Naive B cell (primary cell): ENCODE results near the gene ANTKMT. TPM values are rescaled to one million over a fixed set of nuclear protein-coding genes. Genes with fewer than 3 reads are reported as not detected.

Source experiments
- ATAC-seq, 2 donors: fragments of 150-1000 bp; cut with Tn5 transposase; 2 replicates each; pipeline ENCODE4 v1.10.0; 2021; ENCODE audit warnings: low read depth in 2 of 2, mild to moderate bottlenecking in 2 of 2, moderate library complexity in 2 of 2
- DNase-seq: peaks from one replicate; pipeline ENCODE4 v3.0.0; 2022
- H3K27ac Mint-ChIP-seq, 6 donors: one replicate each; pipeline ENCODE4 v1.8.0; 2020 to 2022; ENCODE audit warnings: mild to moderate bottlenecking in 6 of 6, mixed read lengths in 6 of 6, moderate library complexity in 5 of 6, inconsistent platforms in 2 of 6
- H3K27me3 Mint-ChIP-seq, 3 donors: one replicate each; pipeline ENCODE4 v1.8.0; 2021 to 2022; ENCODE audit warnings: mixed read lengths in 3 of 3, mild to moderate bottlenecking in 1 of 3
- H3K36me3 Mint-ChIP-seq, 2 donors: one replicate each; pipeline ENCODE4 v1.8.0; 2020 to 2022; ENCODE audit warnings: mixed read lengths in 2 of 2, inconsistent platforms in 1 of 2, mild to moderate bottlenecking in 1 of 2
- H3K4me1 Mint-ChIP-seq, 3 donors: one replicate each; pipeline ENCODE4 v1.8.0; 2020 to 2022; ENCODE audit warnings: mixed read lengths in 3 of 3, inconsistent platforms in 1 of 3, mild to moderate bottlenecking in 1 of 3, moderate library complexity in 1 of 3
- H3K4me3 Mint-ChIP-seq, 8 donors: one replicate each; pipeline ENCODE4 v1.8.0; 2020 to 2022; ENCODE audit warnings: mild to moderate bottlenecking in 8 of 8, mixed read lengths in 8 of 8, moderate library complexity in 8 of 8, inconsistent platforms in 2 of 8
- H3K9me3 Mint-ChIP-seq, 7 donors: one replicate each; pipeline ENCODE4 v1.8.0; 2020 to 2022; ENCODE audit warnings: mixed read lengths in 7 of 7, mild to moderate bottlenecking in 5 of 7, inconsistent platforms in 2 of 7, moderate library complexity in 1 of 7
- polyA plus RNA-seq, 6 donors: library from polyadenylated mRNA; unstranded; fragments of 300-500 nt; fragmentation: Illumina TruSeq; gene quantifications; one replicate each; pipeline ENCODE4 v1.2.3, GENCODE V29; 2021; ENCODE audit warnings: low read depth in 6 of 6

ANTKMT gene
- polyA plus RNA-seq, 6 donors from 2014 or later, result 21.5 to 62.0 (median 38.0) TPM

DNA sequence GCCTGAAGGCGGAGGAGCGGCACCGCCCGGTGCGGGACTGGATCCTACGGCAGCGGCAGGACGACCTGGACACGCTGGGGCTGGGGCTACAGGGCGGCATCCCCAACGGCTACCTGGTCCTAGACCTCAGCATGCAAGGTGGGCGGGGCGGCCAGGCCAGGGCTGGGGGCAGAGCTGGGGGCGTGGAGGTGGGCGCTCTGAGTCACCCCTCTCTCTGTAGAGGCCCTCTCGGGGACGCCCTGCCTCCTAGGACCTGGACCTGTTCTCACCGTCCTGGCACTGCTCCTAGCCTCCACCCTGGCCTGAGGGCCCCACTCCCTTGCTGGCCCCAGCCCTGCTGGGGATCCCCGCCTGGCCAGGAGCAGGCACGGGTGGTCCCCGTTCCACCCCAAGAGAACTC lies 47.5 kb downstream of the ANTKMT start:
- Mint-ChIP-seq H3K4me1 (no peaks in the 10 kb centered on the region), H3K4me3 (no peak overlapping the region), H3K9me3 (no peaks in the 10 kb centered on the region), H3K36me3 (no peaks in the 10 kb centered on the region), H3K27me3 (peaks cover 0 to 5% (median 0%) of the 10 kb centered on the region in 3 donors), H3K27ac (no peak overlapping the region)
- DNase-seq (no peak), ATAC-seq (no peak)

DNA sequence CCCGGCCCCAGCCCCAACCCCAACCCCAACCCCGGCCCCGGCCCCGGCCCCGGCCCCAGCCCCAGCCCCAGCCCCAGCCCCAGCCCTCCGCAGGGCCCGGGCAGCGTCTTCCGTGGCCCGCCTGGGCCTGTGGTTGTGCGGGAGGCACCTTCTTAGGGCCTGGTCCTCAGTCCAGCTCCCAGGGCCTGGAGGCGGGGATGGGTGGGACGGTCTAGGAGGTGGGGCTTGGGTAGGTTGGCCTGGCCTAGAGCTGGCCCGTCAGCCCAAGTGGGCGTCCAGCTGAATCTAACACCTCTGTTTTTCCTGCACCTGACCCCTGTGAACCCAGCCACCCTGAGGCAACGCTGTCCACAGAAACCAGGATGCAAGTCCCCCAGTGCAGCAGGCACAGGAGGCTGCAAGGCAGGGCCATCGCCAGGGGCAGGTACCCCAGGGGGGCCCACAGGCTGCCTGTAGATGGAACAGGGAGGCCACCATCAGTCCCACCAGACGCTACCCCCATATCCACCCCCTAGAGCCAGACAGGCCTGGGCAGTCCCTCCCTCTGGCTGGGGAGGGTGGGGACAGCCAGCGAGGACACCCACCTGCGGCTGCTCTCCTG lies 48.3 kb downstream of the ANTKMT start:
- H3K36me3 Mint-ChIP-seq, result no peaks in the 10 kb centered on the region
- no peaks in the 10 kb centered on the region for H3K9me3 Mint-ChIP-seq

DNA sequence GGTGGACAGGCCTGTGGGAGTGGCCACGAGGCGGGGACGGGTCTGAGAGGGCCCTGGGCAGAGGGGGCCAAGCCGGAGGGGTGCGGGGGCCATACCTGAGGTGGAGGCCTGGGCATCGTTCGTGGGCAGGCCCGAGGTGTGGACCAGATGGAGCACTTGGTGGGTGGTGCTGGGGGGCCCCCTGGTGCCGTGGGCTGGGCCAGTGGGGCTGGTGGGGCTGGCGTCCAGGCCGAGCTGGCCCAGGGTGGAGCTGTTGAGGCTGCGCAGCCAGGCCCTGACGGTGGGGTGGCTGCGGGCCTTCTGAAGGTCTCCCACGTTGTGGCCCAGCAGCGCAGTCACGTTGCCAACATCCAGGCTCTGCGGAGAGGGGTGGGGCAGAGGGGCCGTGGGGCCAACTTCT lies 49.0 kb downstream of the ANTKMT start:
- ATAC-seq (no peak), DNase-seq (no peak)
- no peak overlapping the region for H3K4me3 Mint-ChIP-seq
- no peak overlapping the region for H3K27ac Mint-ChIP-seq
- H3K27me3 Mint-ChIP-seq, result no peaks in the 10 kb centered on the region
- no peaks in the 10 kb centered on the region for H3K9me3 Mint-ChIP-seq
- H3K36me3 Mint-ChIP-seq, result no peaks in the 10 kb centered on the region
- H3K4me1 Mint-ChIP-seq, result no peaks in the 10 kb centered on the region

More for the DNA sequence above, 48.3 kb downstream of the ANTKMT start:
- Mint-ChIP-seq H3K27me3 (peaks cover 0 to under 1% (median 0%) of the 10 kb centered on the region in 3 donors), H3K4me3 (no peak overlapping the region), H3K4me1 (no peaks in the 10 kb centered on the region), H3K27ac (no peak overlapping the region)
- ATAC-seq (no peak), DNase-seq (no peak)

DNA sequence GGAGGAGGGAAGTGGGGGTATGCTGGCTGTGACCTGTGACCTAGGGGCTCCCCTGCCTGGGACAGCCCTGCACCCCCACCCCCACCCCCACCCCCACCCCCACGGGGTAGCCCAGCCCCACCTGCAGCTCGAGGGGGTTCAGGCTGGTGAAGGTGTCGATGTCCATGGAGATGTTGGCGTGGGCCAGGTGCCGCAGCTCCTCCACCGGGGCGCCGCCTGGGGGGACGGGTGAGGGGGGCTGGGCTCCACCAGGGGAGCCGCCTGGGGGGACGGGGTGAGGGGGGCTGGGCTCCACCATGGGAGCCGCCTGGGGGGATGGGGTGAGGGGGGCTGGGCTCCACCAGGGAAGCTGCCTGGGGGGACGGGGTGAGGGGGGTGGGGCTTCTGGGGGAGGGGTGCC lies 49.5 kb downstream of the ANTKMT start:
- Mint-ChIP-seq H3K36me3 (no peaks in the 10 kb centered on the region), H3K4me3 (no peak overlapping the region), H3K27ac (no peak overlapping the region), H3K4me1 (no peaks in the 10 kb centered on the region), H3K27me3 (no peaks in the 10 kb centered on the region), H3K9me3 (no peaks in the 10 kb centered on the region)
- DNase-seq (no peak), ATAC-seq (no peak)

Other genes starting within 250 kb of the ANTKMT start
- gene CAPN15, start 193.4 kb upstream of the ANTKMT start, polyA plus RNA-seq, result 10 to 100 TPM in 1 of 6 donors, 1 to 10 TPM in 5; 4.3 to 11.0 (median 5.0) TPM
- not detected for gene PRR35, start 160.8 kb upstream of the ANTKMT start, polyA plus RNA-seq
- 1 to 10 TPM in 4 of 6 donors, under 1 TPM in 2; 0.90 to 3.4 (median 1.9) TPM for gene NHLRC4, start 154.1 kb upstream of the ANTKMT start, polyA plus RNA-seq
- 10 to 100 TPM in 5 of 6 donors, 1 to 10 TPM in 1; 4.5 to 22.2 (median 12.7) TPM for gene PIGQ, start 151.2 kb upstream of the ANTKMT start, polyA plus RNA-seq
- gene RAB40C, start 131.1 kb upstream of the ANTKMT start, polyA plus RNA-seq, result 10 to 100 TPM in 2 of 6 donors, 1 to 10 TPM in 4; 6.8 to 14.5 (median 9.4) TPM
- not detected for gene WFIKKN1, start 90.2 kb upstream of the ANTKMT start, polyA plus RNA-seq
- 10 to 100 TPM; 66.3 to 87.6 (median 84.9) TPM for gene METTL26, start 84.8 kb upstream of the ANTKMT start, polyA plus RNA-seq
- 10 to 100 TPM; 20.8 to 46.6 (median 22.7) TPM for gene MCRIP2, start 79.3 kb upstream of the ANTKMT start, polyA plus RNA-seq
- gene WDR90, start 71.8 kb upstream of the ANTKMT start, polyA plus RNA-seq, result 1 to 10 TPM in 2 of 6 donors, under 1 TPM in 3, not detected in 1; 0.75 to 2.3 (median 0.90) TPM
- 10 to 100 TPM; 22.1 to 49.1 (median 35.0) TPM for gene RHOT2, start 53.0 kb upstream of the ANTKMT start, polyA plus RNA-seq
- gene RHBDL1, start 45.5 kb upstream of the ANTKMT start, polyA plus RNA-seq, result not detected
- gene STUB1, start 40.7 kb upstream of the ANTKMT start, polyA plus RNA-seq, result 100 to 1,000 TPM; 121 to 180 (median 128) TPM
- 10 to 100 TPM; 38.1 to 62.6 (median 40.0) TPM for gene JMJD8, start 36.8 kb upstream of the ANTKMT start, polyA plus RNA-seq
- 10 to 100 TPM in 4 of 6 donors, 1 to 10 TPM in 2; 4.6 to 16.2 (median 11.4) TPM for gene WDR24, start 30.7 kb upstream of the ANTKMT start, polyA plus RNA-seq
- gene FBXL16, start 15.3 kb upstream of the ANTKMT start, polyA plus RNA-seq, result 1 to 10 TPM in 1 of 6 donors, under 1 TPM in 4, not detected in 1; 0.23 to 7.9 (median 0.56) TPM
- gene METRN, start 6.0 kb upstream of the ANTKMT start, polyA plus RNA-seq, result 10 to 100 TPM in 1 of 6 donors, 1 to 10 TPM in 4, not detected in 1; 4.0 to 10.2 (median 6.2) TPM
- under 1 TPM in 2 of 6 donors, not detected in 4; 0.41 to 0.95 TPM for gene CCDC78, start 5.3 kb downstream of the ANTKMT start, polyA plus RNA-seq
- 1 to 10 TPM; 1.5 to 8.5 (median 2.9) TPM for gene HAGHL, start 6.0 kb downstream of the ANTKMT start, polyA plus RNA-seq
- gene CIAO3, start 19.9 kb downstream of the ANTKMT start, polyA plus RNA-seq, result 10 to 100 TPM; 14.1 to 29.6 (median 20.5) TPM
- not detected for gene MSLN, start 39.6 kb downstream of the ANTKMT start, polyA plus RNA-seq
- 10 to 100 TPM; 24.5 to 43.9 (median 33.7) TPM for gene RPUSD1, start 67.2 kb downstream of the ANTKMT start, polyA plus RNA-seq
- gene CHTF18, start 67.5 kb downstream of the ANTKMT start, polyA plus RNA-seq, result 1 to 10 TPM; 3.4 to 8.4 (median 4.6) TPM
- not detected for gene GNG13, start 79.6 kb downstream of the ANTKMT start, polyA plus RNA-seq
- 10 to 100 TPM in 5 of 6 donors, 1 to 10 TPM in 1; 8.2 to 19.6 (median 13.2) TPM for gene LMF1, start 249.8 kb downstream of the ANTKMT start, polyA plus RNA-seq